Measurements from ENCODE around the gene BRME1. TPM values are rescaled to one million over a fixed set of nuclear protein-coding genes. Genes with fewer than 3 reads are reported as not detected.

Gene BRME1
- total RNA-seq, 1 experiment from 2014 or later = 6.7 TPM

- H3K18ac ChIP-seq (ENCODE audit: insufficient read length, low read depth, low read length) = no peak overlapping the region
- H4K5ac ChIP-seq (ENCODE audit: insufficient read length, low read depth, low read length) = no peak overlapping the region
- no peak overlapping the region for H2AFZ ChIP-seq (ENCODE audit: low read length)
- H2BK120ac ChIP-seq (ENCODE audit: low read depth, low read length, poor library complexity, severe bottlenecking) = no peak overlapping the region
- H3K23ac ChIP-seq (ENCODE audit: insufficient read length, low read depth, low read length) = no peak overlapping the region
- no peak overlapping the region for H3K14ac ChIP-seq (ENCODE audit: insufficient read depth, low read length)
- H3K4me2 ChIP-seq (ENCODE audit: insufficient read depth, insufficient read length, low read length) = no peak overlapping the region
- H3T11ph ChIP-seq (ENCODE audit: low read length) = no peak overlapping the region
- H3K23me2 ChIP-seq (ENCODE audit: insufficient read length, low read depth, low read length, poor library complexity, severe bottlenecking) = peaks cover 11% of the 10 kb centered on the region
- no peaks in the 10 kb centered on the region for H3K9me3 ChIP-seq (ENCODE audit: control insufficient read depth, low read depth, low read length)
- Mint-ChIP-seq H3K4me1 (peaks cover 9 to 12% of the 10 kb centered on the region in 2 experiments), H3K27ac (no peak overlapping the region), H3K27me3 (ENCODE audit: low read depth) (peaks cover 2% of the 10 kb centered on the region), H3K36me3 (ENCODE audit: insufficient read depth in 1 of 3, low read depth in 3 of 3) (peaks cover 5 to 16% (median 13%) of the 10 kb centered on the region in 3 experiments; a peak in 5 of 7 replicates), H3K4me3 (no peak overlapping the region), H3K9me3 (no peaks in the 10 kb centered on the region)
- no peak overlapping the region for H3K4ac ChIP-seq (ENCODE audit: low read depth, low read length)
- no peak overlapping the region for H2BK15ac ChIP-seq (ENCODE audit: low read depth, low read length)
- no CpG with 5 or more reads among the region's 2 CpGs for WGBS (ENCODE audit: extremely low coverage, insufficient read length, low lambda C conversion rate)
- TF ChIP-seq, protein P1, sequence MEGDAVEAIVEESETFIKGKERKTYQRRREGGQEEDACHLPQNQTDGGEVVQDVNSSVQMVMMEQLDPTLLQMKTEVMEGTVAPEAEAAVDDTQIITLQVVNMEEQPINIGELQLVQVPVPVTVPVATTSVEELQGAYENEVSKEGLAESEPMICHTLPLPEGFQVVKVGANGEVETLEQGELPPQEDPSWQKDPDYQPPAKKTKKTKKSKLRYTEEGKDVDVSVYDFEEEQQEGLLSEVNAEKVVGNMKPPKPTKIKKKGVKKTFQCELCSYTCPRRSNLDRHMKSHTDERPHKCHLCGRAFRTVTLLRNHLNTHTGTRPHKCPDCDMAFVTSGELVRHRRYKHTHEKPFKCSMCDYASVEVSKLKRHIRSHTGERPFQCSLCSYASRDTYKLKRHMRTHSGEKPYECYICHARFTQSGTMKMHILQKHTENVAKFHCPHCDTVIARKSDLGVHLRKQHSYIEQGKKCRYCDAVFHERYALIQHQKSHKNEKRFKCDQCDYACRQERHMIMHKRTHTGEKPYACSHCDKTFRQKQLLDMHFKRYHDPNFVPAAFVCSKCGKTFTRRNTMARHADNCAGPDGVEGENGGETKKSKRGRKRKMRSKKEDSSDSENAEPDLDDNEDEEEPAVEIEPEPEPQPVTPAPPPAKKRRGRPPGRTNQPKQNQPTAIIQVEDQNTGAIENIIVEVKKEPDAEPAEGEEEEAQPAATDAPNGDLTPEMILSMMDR (conservative IDR thresholded peaks at IDR 0.05) = no peak
- H3K79me1 ChIP-seq (ENCODE audit: insufficient read depth, low read depth, low read length, poor library complexity, severe bottlenecking) = peaks cover 8% of the 10 kb centered on the region
- H4K20me1 ChIP-seq (ENCODE audit: control insufficient read depth, insufficient read depth, insufficient read length) = no peaks in the 10 kb centered on the region
- H3K4me1 ChIP-seq (ENCODE audit: insufficient read depth, low read length) = no peaks in the 10 kb centered on the region
- H3K27ac ChIP-seq (ENCODE audit: insufficient read length, low read depth, low read length) = no peak overlapping the region
- no peak overlapping the region for H3K56ac ChIP-seq (ENCODE audit: insufficient read length, low read depth, low read length)
- no peak overlapping the region for H2BK5ac ChIP-seq (ENCODE audit: insufficient read length, low read length)
- no peak overlapping the region for H2BK12ac ChIP-seq (ENCODE audit: insufficient read length, low read depth, low read length)
- peaks cover 6% of the 10 kb centered on the region; the same call in 1 of the 2 replicates for H3K79me2 ChIP-seq (ENCODE audit: insufficient read depth, low read length)
- no peak overlapping the region for H2AK5ac ChIP-seq (ENCODE audit: insufficient read length, low read length)
- no peak for DNase-seq
- H3K27me3 ChIP-seq (ENCODE audit: insufficient read depth, low read length) = no peaks in the 10 kb centered on the region
- H2BK20ac ChIP-seq (ENCODE audit: low read depth, low read length, poor library complexity, severe bottlenecking) = no peak overlapping the region
- H4K91ac ChIP-seq (ENCODE audit: insufficient read length, low read depth, low read length) = no peak overlapping the region
- no peak overlapping the region for H4K8ac ChIP-seq (replicated peaks; ENCODE audit: insufficient read length, low read depth, low read length)
- no peak overlapping the region for H3K9ac ChIP-seq (ENCODE audit: extremely low read depth, insufficient read length, low read length)
These were observed 45.1 kb upstream of the BRME1 start for GRCh38 chr19:13951043-13951442.
